ENCODE data around the gene NPEPL1.

NPEPL1 gene

DNA sequence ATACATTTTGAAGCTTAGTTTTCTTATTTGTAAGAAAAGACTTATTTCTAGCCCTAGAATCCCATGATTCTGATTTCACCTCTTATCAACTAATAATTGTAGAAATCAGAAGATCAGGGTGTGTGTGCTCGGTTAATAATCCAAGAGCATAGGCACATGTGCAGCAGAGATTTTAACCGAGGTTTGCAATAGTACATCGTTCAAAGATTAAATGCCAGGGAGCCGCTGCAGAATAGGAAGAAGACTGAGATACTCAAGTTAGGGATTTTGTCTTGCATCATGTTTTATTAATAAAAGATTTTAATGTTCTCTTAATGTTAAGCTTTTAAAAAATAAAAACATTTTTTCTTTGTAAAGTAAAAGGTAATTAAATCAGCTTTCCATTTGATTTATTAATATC is 34.6 kb upstream of the NPEPL1 start:
- DNase-seq (ENCODE audit: low read depth in 2 of 3, low spot score in 1 of 3), result no peak

DNA sequence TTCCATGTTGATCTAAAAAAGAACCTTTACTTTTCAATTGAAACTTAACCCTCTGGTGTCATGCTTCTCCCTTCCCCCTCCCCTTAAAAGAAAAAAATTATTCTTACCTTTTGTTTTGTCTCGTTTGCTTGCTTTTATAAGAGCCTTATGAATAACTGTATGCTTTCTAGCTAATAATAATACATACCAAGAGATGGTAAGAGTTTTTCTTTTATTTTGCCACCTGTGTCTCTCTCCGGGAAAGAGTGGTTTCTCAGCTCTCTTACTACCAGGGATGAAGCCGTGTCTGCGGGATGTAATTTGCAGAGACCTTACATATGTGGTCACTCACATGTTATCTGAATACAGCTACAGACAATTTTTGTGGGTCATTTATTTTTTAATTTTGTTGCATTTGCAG is 33.8 kb upstream of the NPEPL1 start:
- no peak for DNase-seq (ENCODE audit: low read depth in 2 of 3, low spot score in 1 of 3)

DNA sequence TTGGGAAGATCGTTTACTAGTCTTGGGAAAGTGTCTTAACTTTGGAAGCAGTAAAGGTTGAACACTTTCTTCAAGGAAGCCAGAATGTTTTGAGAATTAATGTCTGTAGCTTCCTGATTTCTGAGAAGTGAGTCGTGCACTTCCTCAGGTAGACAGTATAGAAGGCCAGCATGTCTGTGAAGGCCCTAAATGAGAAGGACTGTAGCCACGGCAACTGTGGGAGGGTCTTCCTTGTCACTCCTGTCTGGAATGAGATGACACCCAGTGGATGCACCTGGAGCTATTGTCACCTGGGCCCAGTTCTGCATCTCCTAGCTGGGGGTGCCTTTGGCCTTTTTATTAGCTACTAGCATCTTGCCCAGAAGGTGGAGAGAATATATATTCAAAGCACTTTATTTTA is 32.8 kb upstream of the NPEPL1 start:
- no peak for DNase-seq (ENCODE audit: low read depth in 2 of 3, low spot score in 1 of 3)

DNA sequence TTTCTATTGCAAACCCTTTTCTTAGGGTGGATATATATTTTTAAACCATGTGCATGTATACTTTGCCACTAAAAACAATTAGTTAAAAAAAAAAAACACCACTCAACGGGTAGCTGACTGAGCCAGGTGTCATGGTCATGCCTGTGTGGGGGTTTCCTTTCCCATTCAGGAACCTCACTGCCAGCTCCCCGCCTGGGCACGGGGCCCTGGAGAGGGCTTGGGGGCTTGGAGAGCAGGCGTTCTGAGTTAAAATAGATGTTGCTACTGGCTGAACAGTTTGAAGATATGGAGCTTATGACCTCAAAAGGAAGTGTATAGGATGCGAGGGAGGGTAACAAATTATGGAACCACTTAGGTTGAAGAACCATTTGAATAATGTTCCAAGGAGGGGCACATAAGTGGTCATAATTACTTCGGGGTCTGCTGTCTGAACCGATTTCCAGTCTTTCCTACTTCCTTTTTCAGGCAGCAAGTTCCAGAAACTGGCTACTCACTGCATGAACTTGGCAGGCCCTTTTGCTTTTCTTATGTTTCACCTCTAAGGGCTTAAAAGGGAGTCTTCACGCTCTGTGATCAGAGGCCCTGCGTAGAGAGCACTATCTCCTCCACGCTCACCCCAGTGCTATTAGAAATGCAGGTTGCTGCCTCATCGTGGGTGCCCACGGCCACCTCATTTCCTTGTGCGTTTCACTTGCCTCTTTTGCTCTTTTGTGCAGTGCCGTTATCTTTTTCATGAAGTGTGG is 31.6 kb upstream of the NPEPL1 start:
- DNase-seq (ENCODE audit: low read depth in 2 of 3, low spot score in 1 of 3), result no peak

DNA sequence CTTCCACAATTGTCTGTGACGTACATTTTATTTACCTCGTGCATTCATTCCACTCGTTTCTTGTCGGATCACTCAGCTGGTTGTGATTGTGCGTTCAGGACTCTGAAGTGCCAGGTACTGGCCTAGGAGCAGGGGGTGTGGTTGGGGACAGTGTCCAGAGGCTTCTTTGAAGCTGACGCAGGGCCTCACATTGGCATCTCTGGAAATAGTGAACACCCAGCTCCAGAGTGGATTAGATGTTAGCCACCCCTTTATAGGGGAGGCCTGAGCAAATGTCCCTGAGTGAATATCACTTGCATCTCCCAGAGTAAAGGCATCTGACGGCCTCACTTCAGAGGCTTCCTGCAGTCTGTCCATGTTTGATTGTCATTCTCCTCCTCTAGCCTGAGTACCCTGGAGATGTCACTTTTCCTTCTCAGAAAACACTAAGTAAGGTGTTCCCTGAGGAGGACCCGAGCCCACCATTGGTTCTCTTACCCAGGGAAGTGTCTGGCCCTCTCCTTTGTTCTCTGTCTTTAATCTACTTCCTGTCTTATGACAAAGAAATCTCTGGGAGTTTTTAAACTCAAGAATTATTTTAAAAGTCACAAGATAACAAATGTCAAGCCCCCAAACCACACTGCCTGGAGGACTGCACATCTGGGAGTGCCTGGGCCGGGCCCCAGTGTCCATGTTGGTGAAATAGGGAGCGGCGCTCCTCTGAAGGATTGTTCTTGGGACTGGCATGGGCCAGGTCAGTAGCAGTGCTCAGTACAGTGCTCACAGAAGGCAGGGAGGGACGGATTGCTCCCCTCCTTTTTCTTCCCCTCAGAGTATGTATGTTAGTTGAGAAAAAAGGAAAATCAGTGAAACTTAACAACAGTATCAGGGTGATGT is 30.8 kb upstream of the NPEPL1 start:
- DNase-seq (ENCODE audit: low read depth in 2 of 3, low spot score in 1 of 3), result no peak

DNA sequence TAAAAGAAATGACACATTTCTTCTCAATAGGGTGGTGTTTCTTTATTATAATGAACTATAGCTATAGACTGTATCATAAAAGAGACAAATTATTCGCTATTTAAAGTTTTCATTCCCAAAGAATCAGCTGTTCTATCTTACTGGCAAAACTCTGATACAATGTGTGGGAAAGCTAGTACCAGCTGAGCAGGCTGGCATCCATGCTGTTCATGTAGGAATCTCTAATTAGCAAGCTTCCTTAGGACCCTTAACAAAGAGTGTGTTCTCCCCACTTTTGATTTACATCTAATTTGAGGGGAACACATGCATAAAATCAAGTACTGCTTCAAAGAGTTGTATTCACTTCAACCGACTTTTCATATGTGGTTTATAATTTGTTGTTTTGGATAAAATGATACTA is 28.3 kb upstream of the NPEPL1 start:
- DNase-seq (ENCODE audit: low read depth in 2 of 3, low spot score in 1 of 3), result no peak

DNA sequence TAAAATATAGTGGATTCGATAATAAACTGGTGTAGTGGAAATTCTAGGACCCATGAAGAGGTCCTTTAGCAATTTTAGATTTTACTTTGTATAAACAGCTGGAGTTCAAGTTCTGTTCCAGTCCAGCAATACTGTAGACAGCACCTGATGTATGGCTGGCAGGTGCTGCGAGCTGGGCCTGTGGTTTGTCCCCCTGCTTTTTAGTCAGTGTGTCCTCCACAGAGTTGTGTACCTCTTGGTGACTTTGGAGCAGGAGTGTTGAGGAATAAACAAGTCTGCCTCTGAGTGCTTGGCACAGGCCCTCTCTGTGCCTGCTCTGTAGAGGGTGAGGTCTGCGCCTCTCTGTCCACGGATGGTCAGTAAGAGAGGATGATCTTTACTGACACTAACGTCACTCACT is 27.7 kb upstream of the NPEPL1 start:
- DNase-seq (ENCODE audit: low read depth in 2 of 3, low spot score in 1 of 3), result no peak

DNA sequence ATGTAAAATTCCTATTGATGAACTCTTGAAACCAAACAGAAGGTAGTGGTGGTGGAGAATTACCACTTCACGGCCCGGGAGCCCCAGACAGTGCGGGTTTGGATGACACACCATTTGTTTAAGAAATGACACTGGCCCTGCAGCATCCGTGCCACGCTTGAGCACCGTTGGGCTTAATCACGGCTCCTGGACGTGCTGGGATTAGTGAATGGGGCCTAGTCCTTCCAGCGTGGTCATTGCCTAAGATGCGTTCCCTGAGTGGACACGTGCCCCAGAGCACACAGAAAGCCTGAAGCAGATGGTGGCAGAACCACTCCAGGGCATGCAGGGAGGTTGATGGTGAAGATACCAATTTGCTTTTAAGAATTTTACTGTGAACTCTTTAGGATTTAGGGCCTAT is 27.0 kb upstream of the NPEPL1 start:
- no peak for DNase-seq (ENCODE audit: low read depth in 2 of 3, low spot score in 1 of 3)

DNA sequence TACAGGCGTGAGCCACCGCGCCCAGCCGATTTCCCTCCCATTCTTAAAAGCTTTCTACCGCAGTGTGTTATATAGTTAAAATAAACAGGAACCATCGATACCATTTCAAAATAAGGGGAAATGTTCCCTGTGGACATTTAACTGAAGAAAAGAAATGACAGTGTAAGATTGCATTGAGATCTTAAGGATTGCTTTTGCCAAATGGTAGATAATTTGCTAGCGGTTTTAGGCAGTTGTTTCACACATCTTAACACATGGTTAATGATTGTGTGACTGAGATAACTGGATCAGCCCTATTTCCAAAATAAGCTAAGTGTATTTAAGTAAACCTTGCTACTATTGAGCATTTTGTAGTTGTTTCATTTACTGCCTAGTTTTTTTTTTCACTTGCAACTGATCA is 25.9 kb upstream of the NPEPL1 start:
- no peak for DNase-seq (ENCODE audit: low read depth in 2 of 3, low spot score in 1 of 3)

DNA sequence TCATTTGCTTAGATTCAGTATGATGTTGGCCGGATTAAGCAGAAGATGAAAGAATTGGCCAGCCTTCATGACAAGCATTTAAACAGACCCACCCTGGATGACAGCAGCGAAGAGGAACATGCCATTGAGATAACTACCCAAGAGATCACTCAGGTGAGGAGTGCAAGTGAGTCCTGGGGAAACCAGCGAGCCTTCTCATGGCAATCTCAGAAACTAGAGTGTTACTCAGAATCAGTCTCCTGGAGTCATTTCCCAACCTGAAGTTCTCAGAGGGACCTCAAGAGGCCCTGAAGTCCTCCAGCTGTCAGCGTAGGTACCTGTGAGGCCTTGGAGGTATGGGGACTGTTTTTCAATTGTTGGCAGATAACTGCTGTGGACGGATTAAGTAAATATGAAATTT is 24.6 kb upstream of the NPEPL1 start:
- DNase-seq (ENCODE audit: low read depth in 2 of 3, low spot score in 1 of 3), result no peak

DNA sequence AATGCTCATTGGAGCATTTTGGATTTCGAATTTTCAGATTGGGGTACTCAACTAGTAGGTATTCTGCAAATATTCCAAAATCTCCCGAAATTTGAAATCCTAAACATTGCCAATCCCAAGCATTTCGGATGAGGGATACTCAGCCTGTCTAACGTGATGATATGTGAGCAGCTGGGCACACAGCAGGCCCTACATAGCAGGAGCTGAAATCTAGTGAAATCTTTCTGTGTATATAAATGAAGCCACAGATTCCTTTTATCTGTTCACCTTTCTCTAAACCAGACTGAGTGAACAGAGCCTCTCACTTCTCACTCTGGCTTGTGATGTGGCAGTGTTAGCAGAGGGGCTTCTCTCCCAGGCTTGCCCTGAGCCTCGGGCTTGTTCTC is 23.7 kb upstream of the NPEPL1 start:
- DNase-seq (ENCODE audit: low read depth in 2 of 3, low spot score in 1 of 3), result no peak

DNA sequence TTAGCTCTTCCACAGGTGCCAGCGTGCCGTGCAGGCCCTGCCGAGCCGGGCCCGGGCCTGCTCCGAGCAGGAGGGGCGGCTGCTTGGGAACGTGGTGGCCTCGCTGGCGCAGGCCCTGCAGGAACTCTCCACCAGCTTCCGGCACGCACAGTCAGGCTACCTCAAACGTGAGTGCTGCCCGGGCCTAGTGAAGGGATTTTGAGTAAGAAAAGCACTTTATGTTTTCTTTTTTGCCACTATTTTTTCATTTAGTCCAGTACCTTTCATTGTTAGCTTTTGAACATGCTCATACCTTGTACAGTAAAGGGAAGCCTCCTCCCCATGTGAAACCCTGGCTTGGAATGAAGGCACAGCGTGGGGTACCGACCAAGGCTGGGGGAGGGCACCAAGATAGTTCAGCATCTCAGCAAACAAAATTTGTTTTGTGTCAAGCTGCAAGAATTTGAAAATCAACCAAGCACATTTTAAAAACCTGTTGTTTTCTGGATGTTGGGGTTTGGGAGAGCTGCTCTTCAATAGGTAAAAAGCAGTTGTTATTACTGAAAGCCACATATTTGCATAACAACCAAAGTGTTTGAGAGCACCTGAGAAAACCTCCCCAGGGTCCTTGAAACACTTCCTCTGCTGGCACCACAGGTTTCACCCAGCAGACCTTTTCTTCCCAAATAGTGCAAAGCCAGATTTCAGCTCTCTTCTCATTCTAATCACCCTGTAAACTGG is 23.2 kb upstream of the NPEPL1 start:
- no peak for DNase-seq (ENCODE audit: low read depth in 2 of 3, low spot score in 1 of 3)

DNA sequence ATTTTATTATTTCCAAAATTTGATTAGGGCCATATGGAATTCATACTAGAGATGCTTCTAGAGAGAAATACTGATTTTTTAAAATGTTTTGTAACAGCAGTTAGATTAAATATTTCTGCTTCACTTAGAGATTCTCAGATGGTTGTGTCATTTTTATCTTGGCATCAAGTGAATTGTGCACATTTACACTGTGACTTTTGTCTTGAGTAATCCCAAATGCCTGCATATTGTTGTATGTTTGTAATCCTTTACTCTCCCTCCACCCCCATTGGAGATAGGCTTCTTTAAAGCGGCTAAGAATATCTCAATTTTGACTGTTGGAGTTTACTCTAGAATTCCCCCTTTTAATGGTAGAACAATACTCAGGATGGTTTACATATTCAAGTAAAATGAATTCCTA is 22.5 kb upstream of the NPEPL1 start:
- no peak for DNase-seq (ENCODE audit: low read depth in 2 of 3, low spot score in 1 of 3)

DNA sequence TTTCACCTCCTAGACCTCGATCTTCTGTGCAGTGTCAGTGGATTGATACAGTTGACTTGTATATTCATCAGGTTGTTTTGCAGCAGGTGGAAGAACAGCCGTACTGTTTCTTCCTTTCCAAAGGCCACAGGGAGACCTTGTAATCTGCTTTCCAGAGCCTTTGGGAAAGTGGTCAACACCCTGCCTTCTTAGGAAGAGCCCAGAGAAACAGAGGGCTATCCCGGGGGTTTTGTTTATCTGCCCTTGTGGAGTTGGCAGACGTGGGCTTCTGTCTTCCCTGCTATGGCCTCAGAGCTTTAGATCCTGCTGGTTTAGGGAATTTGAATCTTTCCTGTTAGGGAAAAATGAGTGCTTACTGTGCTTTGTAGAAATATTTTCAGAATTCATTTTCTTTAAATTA is 21.9 kb upstream of the NPEPL1 start:
- no peak for DNase-seq (ENCODE audit: low read depth in 2 of 3, low spot score in 1 of 3)

DNA sequence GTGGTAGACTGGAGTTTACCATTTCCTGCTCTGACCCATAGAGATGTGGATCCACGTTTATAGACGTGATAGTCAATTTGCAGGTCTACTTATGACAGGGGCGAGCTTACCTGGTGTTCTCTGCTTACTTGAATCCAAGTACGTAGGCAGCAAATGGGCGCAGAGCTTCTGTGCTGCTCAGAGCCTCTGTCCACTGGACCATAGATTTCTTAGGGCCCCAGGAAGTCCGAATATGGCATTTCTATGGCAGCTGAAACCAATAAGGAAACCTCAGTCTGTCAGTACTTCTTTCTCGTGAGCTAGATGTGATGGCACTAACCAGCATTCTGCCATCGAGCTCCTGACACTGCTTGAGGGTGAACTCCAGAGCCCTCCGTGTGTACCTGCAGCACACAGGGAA is 19.5 kb upstream of the NPEPL1 start:
- no peak for DNase-seq (ENCODE audit: low read depth in 2 of 3, low spot score in 1 of 3)

DNA sequence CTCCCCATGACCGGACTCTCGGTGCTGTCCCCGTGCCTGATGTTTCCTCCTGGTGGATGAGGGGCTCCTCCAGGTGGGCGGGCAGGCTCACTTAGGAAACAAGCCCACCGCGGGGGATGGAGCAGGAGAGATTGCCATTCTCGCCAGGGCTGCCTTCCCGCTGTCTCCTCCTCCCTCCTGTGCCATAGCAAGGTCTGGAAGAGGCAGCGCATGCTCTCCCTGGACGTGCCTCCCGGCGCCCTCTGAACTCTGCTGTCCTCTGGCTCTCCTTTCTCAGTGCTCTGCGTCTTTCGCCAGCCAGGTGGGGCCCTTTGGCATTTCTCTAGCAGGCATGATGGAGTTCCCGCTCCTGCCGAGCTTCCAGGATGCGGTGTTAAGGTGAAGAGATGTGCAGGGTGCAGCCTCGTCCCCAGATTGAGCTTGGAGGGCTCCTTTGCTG is 17.4 kb upstream of the NPEPL1 start:
- no peak for DNase-seq (ENCODE audit: low read depth in 2 of 3, low spot score in 1 of 3)

DNA sequence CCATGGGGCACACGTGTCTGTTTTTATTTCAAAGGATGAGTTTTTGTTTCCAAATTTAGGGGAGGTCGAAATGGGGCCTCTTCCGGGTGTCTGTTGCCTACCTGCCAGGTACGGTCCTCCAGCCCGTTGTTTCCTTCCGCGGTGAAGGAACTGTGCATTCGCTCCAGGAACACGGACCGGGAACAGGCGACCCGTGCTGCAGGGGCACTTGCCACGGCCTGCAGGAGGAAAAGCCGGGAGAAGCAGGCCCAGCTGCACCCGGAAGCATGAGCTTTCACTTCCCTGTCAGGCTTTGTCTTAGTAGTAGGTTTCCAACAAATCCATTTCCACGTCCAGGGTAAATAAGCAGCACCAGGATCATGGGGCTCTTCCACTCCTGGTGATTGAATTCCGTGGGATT is 17.0 kb upstream of the NPEPL1 start:
- DNase-seq (ENCODE audit: low read depth in 2 of 3, low spot score in 1 of 3), result no peak

DNA sequence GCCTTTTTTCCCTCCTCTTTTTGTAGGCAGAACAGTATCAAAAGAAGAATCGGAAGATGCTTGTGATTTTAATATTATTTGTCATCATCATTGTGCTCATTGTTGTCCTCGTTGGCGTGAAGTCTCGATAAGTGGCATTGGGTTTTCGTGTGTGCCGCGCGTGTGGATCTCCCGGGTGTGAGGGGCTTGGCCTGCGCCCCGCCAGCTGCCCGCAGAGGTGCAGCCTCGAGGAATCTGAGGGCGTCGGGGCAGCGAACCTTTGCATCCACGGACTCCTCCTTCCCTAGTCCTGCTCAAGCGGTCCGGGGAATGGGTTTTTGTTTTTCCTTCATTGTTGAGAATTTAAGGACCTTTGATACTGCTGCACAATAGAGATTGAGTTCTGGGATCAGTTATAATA is 16.4 kb upstream of the NPEPL1 start:
- DNase-seq (ENCODE audit: low read depth in 2 of 3, low spot score in 1 of 3), result no peak

DNA sequence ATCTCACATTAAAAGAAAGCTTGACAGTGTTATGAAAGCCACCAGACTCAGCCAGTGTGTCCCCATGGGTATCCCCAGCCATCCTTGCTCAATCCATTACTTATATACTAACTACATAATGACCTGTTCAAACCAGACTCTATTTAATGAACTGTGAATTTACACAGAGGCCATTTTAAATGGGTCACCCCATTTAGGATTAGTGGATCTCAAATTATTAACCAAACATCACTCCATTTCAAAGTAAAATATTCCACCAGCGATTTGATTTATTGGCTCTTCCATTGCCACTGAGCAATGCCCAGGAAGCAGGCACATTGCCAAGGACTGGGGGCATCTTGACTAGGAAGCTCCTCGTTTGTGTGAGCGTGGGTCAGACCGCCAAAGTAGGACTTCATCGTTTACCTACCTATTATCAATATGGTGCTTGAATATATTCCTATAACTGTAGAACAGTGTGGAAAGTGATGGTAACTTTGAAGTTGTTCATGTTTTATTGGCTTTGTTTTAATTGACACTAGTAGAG is 15.5 kb upstream of the NPEPL1 start:
- no peak for DNase-seq (ENCODE audit: low read depth in 2 of 3, low spot score in 1 of 3)

DNA sequence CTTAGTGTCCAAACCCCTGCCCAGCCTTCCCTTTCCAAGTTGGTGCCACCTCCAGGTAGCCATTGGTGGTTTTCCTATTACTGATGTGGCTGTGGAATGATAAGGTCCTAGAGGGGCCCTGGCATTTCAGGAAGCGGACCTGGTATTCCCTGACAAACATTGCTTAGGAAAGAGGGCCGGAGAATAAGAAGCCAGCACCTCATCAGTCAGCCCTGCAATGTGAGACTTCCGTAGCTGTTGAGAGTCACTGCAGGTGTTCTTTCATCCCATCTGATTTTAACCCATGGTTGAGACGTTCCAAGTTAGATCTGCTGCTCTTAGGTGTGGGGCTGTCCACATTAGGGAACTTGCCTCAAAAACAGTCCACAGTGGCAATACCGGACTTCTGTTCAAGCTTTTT is 14.8 kb upstream of the NPEPL1 start:
- DNase-seq (ENCODE audit: low read depth in 2 of 3, low spot score in 1 of 3), result no peak

DNA sequence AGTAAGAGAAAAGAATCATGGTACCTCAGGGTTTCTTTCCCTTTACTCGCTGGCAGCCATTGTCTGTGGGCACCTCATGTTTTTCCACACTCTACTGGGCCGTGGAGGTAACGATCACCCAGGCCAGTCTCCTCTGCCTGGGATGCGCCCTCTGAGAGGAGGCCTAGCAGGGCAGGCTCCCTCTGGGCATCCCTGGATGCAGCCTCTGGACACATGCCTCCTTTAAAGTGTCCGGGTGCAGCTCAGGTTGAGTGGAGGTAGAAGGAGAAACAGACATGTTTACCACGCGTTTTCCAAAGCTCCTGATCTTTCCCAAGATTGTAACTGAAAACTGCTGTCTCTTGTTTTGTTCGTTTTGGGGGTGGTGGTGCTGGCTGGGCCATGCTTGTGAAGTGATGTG is 13.8 kb upstream of the NPEPL1 start:
- DNase-seq (ENCODE audit: low read depth in 2 of 3, low spot score in 1 of 3), result no peak
